ENCODE measurements around the gene FOXP1.

FOXP1 gene

GRCh38 chr3:71146673-71147072 is 436.9 kb downstream of the FOXP1 start:
- no peak overlapping the region for H3K4me3 ChIP-seq (ENCODE audit: low read depth, low read length, poor library complexity, severe bottlenecking)
- TF ChIP-seq CTCF (IDR thresholded peaks at IDR 0.05; ENCODE audit: low read length) (no peak), EZH2 (IDR thresholded peaks at IDR 0.05; ENCODE audit: borderline replicate concordance, low read length) (no peak)
- no peaks in the 10 kb centered on the region for H3K9me2 ChIP-seq (ENCODE audit: low read depth, low read length)
- no peaks in the 10 kb centered on the region for H3K27me3 ChIP-seq (ENCODE audit: insufficient read depth, low read length)
- H4K20me1 ChIP-seq (ENCODE audit: insufficient read depth, low read length) = no peaks in the 10 kb centered on the region
- H3K27ac ChIP-seq (ENCODE audit: low read depth, low read length, poor library complexity, severe bottlenecking) = no peak overlapping the region
- no peak overlapping the region for H2AFZ ChIP-seq (ENCODE audit: low read length)
- H3K4me2 ChIP-seq (ENCODE audit: low read length) = no peak overlapping the region
- H3K79me2 ChIP-seq (ENCODE audit: insufficient read depth, low read length) = 0 out of 2 replicates have a peak, but pooled peaks cover 2% of the 10 kb centered on the region
- H3K36me3 ChIP-seq (ENCODE audit: insufficient read depth, low read length) = peaks cover 10% of the 10 kb centered on the region; the same call in 1 of the 2 replicates
- peaks cover 5% of the 10 kb centered on the region for H3K4me1 ChIP-seq (ENCODE audit: insufficient read depth, low read length, severe bottlenecking)
- no peaks in the 10 kb centered on the region for H3F3A ChIP-seq (ENCODE audit: insufficient read depth, low read length)
- H3K9ac ChIP-seq (ENCODE audit: low read length) = no peak overlapping the region
- no peaks in the 10 kb centered on the region for H3K9me3 ChIP-seq (ENCODE audit: low read length)

GRCh38 chr3:71145954-71146353 is 437.6 kb downstream of the FOXP1 start:
- Histone ChIP-seq H3F3A (ENCODE audit: insufficient read depth, low read length) (no peaks in the 10 kb centered on the region), H3K36me3 (ENCODE audit: insufficient read depth, low read length) (peaks cover 10% of the 10 kb centered on the region; the same call in 1 of the 2 replicates), H3K9me2 (ENCODE audit: low read depth, low read length) (no peaks in the 10 kb centered on the region), H3K79me2 (ENCODE audit: insufficient read depth, low read length) (0 out of 2 replicates have a peak, but pooled peaks cover 3% of the 10 kb centered on the region), H3K9ac (ENCODE audit: low read length) (no peak overlapping the region), H3K4me1 (ENCODE audit: insufficient read depth, low read length, severe bottlenecking) (peaks cover 5% of the 10 kb centered on the region), H2AFZ (ENCODE audit: low read length) (no peak overlapping the region), H4K20me1 (ENCODE audit: insufficient read depth, low read length) (no peaks in the 10 kb centered on the region), H3K4me2 (ENCODE audit: low read length) (no peak overlapping the region), H3K9me3 (ENCODE audit: low read length) (no peaks in the 10 kb centered on the region), H3K4me3 (ENCODE audit: low read depth, low read length, poor library complexity, severe bottlenecking) (no peak overlapping the region), H3K27ac (ENCODE audit: low read depth, low read length, poor library complexity, severe bottlenecking) (no peak overlapping the region), H3K27me3 (ENCODE audit: insufficient read depth, low read length) (no peaks in the 10 kb centered on the region)
- TF ChIP-seq CTCF (IDR thresholded peaks at IDR 0.05; ENCODE audit: low read length) = no peak
- TF ChIP-seq EZH2 (IDR thresholded peaks at IDR 0.05; ENCODE audit: borderline replicate concordance, low read length) = no peak

- no peaks in the 10 kb centered on the region for H3K27me3 ChIP-seq (ENCODE audit: insufficient read depth, low read length)
- no peak overlapping the region for H3K4me2 ChIP-seq (ENCODE audit: low read length)
- no peak overlapping the region for H3K27ac ChIP-seq (ENCODE audit: low read depth, low read length, poor library complexity, severe bottlenecking)
- no peak overlapping the region for H3K4me3 ChIP-seq (ENCODE audit: low read depth, low read length, poor library complexity, severe bottlenecking)
- H4K20me1 ChIP-seq (ENCODE audit: insufficient read depth, low read length) = no peaks in the 10 kb centered on the region
- peaks cover 5% of the 10 kb centered on the region for H3K4me1 ChIP-seq (ENCODE audit: insufficient read depth, low read length, severe bottlenecking)
- no peaks in the 10 kb centered on the region for H3K9me3 ChIP-seq (ENCODE audit: low read length)
- H3F3A ChIP-seq (ENCODE audit: insufficient read depth, low read length) = no peaks in the 10 kb centered on the region
- TF ChIP-seq CTCF (IDR thresholded peaks at IDR 0.05; ENCODE audit: low read length) (no peak), EZH2 (IDR thresholded peaks at IDR 0.05; ENCODE audit: borderline replicate concordance, low read length) (no peak)
- no peaks in the 10 kb centered on the region for H3K9me2 ChIP-seq (ENCODE audit: low read depth, low read length)
- no peak overlapping the region for H2AFZ ChIP-seq (ENCODE audit: low read length)
- peaks cover 10% of the 10 kb centered on the region; the same call in 1 of the 2 replicates for H3K36me3 ChIP-seq (ENCODE audit: insufficient read depth, low read length)
- H3K9ac ChIP-seq (ENCODE audit: low read length) = no peak overlapping the region
- 0 out of 2 replicates have a peak, but pooled peaks cover 3% of the 10 kb centered on the region for H3K79me2 ChIP-seq (ENCODE audit: insufficient read depth, low read length)
These were observed 438.8 kb downstream of the FOXP1 start for GRCh38 chr3:71144525-71145253.
